ES-I3 (cell line): ENCODE measurements around the gene ZNF784.
"Not testable (repeated sequence)": the region's sequence is repeated elsewhere in the genome, so short reads cannot be mapped to it uniquely, and the experiment has no call there.

Experiments
- H3K36me3 ChIP-seq: 2 replicates; pipeline ENCODE4 v1.6.1; 2013; ENCODE audit warnings: mild to moderate bottlenecking, low read length, control low read depth, moderate library complexity; ENCODE audit not compliant: insufficient read depth
- H3K4me1 ChIP-seq: 2 replicates; pipeline ENCODE4 v1.6.1; 2013; ENCODE audit warnings: mild to moderate bottlenecking, control low read depth, low read length; ENCODE audit not compliant: insufficient read depth
- H3K9ac ChIP-seq: 2 replicates; pipeline ENCODE4 v1.6.1; 2013; ENCODE audit warnings: low read depth, mild to moderate bottlenecking, low read length, moderate library complexity
- H3K9me3 ChIP-seq: 2 replicates; pipeline ENCODE4 v1.6.1; 2013; ENCODE audit warnings: mild to moderate bottlenecking, low read length, moderate library complexity; ENCODE audit not compliant: control insufficient read depth, insufficient read depth

The ZNF784 gene

DNA sequence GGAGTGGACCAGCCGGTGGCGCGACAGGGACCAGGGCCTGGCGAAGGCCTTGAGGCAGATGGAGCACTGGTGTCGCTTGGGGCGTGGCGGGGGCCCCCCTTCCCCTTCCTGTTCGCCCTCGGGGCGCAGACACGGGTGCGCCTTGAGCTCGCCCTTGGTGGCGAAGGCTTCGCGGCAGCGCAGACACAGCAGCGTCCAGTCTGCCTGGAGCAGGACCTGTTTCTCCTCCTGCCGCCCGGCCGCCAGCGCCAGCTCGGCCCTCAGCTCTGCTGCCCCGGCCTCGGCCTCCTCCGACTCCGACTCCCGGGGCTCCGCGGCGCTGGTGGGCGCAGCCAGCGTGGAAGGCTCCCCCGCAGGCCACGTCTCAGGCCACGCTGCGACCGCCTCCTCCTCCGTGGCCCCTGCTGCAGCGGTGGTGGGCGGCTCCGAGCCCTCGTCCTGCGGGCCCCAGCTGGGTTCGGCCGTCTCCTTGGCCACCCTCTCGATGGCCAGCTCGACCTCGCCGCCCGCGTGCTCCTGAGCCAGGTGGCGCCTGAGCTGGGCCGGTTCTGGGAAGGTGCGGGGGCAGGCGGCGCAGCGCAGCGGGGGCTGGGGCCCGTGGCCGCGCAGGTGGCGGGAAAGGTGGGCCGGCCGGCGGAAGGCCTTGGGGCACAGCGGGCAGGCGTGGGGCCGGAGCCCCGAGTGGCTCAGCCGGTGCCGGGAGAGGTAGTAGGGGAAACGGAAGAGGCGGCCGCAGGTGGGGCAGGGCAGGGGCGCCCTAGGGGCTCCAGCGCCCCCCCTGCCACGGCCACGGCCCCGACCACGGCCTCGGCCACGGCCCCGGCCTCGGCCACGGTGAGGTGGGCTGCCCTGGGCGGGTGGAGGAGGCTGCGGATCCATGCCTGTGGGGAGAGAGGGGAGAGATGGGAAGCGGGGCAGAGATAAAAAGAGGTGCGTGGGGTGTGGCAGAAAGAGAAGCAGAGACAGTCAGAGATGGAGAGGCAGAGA lies 45.3 kb downstream of the ZNF784 start:
- no peaks in the 10 kb centered on the region for H3K4me1 ChIP-seq
- H3K36me3 ChIP-seq, result 0 out of 2 replicates have a peak, but pooled peaks cover 7% of the 10 kb centered on the region
- peak overlapping the region; percentile 71; the same call in 1 of the 2 replicates for H3K9ac ChIP-seq
- H3K9me3 ChIP-seq, result no peaks in the 10 kb centered on the region

- Histone ChIP-seq H3K9ac (no peak overlapping the region), H3K36me3 (0 out of 2 replicates have a peak, but pooled peaks cover 7% of the 10 kb centered on the region), H3K9me3 (no peaks in the 10 kb centered on the region), H3K4me1 (no peaks in the 10 kb centered on the region)
Measured at GRCh38 chr19:55578031-55578760, 46.2 kb downstream of the ZNF784 start.

GRCh38 chr19:55576746-55577145 lies 47.6 kb downstream of the ZNF784 start:
- Histone ChIP-seq H3K9ac (no peak overlapping the region), H3K36me3 (0 out of 2 replicates have a peak, but pooled peaks cover 7% of the 10 kb centered on the region), H3K4me1 (no peaks in the 10 kb centered on the region), H3K9me3 (no peaks in the 10 kb centered on the region)

DNA sequence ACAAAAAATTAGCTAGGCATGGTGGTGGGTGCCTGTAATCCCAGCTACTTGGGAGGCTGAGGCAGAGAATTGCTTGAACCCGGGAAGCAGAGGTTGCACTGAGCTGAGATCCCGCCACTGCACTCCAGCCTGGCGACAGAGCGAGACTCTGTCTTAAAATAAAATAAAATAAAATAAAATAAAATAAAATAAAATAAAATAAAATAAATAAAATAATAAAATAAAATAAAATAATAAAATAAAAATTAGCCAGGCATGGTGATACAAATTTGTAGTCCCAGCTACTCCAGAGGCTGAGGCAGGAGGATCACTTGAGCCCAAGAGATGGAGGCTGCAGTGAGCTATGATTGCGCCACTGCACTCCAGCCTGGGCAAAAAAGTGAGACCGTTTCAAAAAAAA lies 50.4 kb downstream of the ZNF784 start:
- not testable (repeated sequence) for H3K9ac ChIP-seq, H3K9me3 ChIP-seq, H3K4me1 ChIP-seq, H3K36me3 ChIP-seq
